ENCODE data around the gene TGDS. TPM values are rescaled to one million over a fixed set of nuclear protein-coding genes. Genes with fewer than 3 reads are reported as not detected.
A peak's percentile ranks its signal among the peaks of the same experiment; 100 is the strongest.
"Not testable (repeated sequence)": the region's sequence is repeated elsewhere in the genome, so short reads cannot be mapped to it uniquely, and the experiment has no call there.

TGDS gene
- total RNA-seq, 1 donor from 2014 or later: 9.3 TPM

DNA sequence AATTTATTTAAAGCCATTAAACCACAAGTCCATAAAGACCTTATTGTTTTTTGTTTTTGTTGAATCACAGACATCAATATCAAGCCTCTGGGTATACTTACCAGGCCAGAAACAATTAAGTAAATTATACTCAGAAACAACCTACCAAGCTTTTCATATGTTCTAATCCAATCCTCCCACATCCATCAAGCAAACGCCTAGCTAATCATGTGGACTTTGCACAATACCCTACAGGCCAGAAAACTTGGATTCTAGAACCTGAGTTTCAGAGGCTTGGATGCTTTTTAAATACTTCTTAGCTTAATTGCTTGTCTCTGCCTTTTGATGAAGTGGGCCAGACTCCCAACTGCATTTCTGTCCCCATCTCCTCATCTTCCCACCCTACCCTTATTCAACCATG lies 39.9 kb downstream of the TGDS start:
- DNase-seq (ENCODE audit: extremely low read depth, low read depth, low spot score): no peak

DNA sequence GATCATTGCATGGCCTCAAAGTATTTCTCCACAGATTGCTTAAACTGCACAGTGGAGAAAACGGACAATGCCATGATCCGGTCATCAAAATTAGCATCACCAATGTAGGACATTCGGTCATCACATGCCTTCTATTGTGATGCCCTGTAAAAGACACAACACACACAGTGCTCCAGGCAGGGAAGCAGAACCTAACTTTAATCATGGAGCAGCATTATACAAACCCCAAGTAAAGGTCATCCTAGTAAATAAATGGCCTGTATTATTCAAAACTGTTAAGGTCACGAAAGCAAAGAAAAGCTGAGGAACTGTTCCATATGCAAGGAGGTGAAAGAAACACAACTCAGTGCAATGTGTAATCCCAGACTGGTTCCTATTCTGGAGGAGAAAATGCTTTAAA lies 42.2 kb downstream of the TGDS start:
- no peak for DNase-seq (ENCODE audit: extremely low read depth, low read depth, low spot score)

DNA sequence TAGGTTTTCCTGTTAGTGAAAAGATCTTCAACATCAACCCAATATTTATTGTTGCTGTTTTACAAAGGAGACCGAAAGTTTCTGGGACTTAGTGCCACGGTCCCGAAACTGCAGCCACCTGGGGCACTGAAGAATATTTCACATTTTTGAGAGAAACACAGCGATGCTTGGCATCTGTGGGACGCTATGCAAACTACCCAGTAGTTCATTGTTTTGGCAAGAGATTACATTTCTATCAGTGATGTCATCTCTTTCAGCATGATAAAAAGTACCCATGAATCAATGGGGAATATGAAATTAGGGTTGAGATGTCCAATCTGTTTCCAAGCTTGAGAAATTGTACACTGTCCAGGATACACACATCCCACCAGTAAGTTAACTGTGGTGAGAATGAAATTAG lies 43.9 kb downstream of the TGDS start:
- no peak for DNase-seq (ENCODE audit: extremely low read depth, low read depth, low spot score)

- no peak for DNase-seq (ENCODE audit: extremely low read depth, low read depth, low spot score)
Observed at GRCh38 chr13:94550062-94550738, 45.8 kb downstream of the TGDS start.

DNA sequence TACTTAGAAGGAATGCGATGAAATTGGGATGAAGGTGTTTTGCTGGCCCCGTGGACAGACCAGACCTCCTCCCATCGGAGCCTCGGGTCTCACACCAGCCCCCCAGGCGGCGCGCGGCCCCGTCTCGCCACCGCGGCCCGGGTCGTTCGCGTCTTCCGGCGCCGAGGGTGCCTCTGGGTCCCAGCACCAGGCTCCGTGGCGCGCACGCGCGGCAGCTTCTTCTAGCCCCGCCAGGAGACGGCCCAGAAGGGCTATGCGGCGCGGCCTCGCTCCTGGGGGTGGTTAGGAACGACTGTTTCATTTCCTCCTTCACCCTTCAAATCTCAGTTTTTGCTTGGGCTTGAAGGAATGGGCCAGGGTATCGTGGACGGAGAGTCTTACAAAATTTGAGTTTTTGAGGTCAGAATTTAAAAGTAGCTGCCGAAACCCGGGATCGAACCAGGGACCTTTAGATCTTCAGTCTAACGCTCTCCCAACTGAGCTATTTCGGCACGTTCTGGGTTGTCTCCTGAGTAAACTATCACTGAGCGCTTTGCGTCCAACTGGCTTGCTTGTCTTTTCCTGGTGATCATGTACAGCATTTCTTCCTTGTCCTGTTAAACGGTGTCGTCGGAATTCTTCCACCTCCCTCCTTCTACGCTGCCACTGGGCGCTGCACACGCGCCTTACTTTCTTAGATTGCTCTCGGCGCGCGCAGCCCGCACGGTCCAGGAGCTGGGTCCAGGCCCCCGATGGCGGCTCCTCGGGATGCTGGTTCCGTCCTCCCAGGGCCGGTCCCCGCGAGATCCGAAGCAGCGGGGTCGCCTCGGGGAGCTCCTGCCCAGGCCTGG lies 46.5 kb downstream of the TGDS start:
- DNase-seq (ENCODE audit: extremely low read depth, low read depth, low spot score): peak; percentile 94

DNA sequence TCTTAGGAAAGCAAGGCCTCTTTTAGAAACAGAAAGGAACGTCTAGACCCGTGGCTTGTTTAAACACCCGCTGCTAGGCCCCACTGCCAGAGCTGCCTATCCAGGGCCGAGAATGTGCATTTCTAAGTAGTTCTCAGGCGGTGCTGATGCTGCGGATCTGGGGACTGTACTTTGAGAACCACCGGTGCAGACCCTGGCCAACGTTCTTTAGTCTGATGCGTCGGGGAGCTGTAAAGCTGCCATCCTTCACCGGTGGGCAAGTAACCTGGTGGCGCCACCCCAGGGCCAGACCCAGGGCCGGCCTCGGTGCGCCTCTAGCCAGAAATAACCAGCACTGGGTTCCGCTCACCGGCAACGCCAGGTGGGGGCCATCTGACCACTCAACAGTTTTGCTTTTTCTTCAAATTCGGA lies 47.1 kb downstream of the TGDS start:
- no peak for DNase-seq (ENCODE audit: extremely low read depth, low read depth, low spot score)

DNA sequence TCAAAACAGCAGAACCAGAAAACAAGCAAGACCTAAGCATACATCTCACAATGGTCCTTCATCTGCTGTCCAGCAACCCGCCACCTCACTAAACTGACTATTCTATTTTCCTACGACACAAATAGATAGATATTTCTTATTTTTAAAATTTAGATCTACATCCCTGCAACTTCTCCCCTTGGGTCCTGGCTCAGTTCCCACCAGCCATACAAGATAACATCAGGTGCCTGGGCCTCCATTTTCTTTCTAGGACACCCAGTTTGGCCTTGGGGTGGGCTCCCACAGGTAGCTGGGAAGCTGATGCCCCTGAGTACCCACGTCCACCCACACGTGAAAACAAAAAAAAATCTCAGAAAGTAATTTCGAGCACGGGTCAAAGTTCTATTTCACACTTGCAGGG lies 47.6 kb downstream of the TGDS start:
- DNase-seq (ENCODE audit: extremely low read depth, low read depth, low spot score): no peak

GRCh38 chr13:94546061-94546839 lies 49.7 kb downstream of the TGDS start:
- no peak for DNase-seq (ENCODE audit: extremely low read depth, low read depth, low spot score)

DNA sequence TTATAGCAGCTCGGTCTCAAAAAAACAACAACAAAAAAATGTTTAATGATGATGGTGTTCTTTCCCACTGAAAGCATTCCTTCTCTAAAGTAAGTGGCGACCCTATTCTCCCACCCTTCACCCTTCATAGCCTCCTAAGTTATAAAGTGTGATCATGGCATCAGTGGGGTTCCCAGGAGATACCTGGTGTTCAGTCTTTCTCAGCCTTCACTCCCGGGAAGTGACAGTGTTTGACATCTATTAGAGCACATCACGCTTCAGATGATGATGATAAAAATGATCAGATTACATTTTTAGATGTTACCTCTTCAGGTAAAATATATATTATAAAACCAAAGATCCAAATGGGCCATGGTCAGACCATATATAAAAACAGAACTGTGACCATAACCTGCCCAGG lies 51.0 kb downstream of the TGDS start:
- DNase-seq (ENCODE audit: extremely low read depth, low read depth, low spot score): no peak

- DNase-seq (ENCODE audit: extremely low read depth, low read depth, low spot score): no peak
Observed at GRCh38 chr13:94542917-94543316, 53.0 kb downstream of the TGDS start.

GRCh38 chr13:94537740-94538630 lies 58.0 kb downstream of the TGDS start:
- no peak for DNase-seq (ENCODE audit: extremely low read depth, low read depth, low spot score)

DNA sequence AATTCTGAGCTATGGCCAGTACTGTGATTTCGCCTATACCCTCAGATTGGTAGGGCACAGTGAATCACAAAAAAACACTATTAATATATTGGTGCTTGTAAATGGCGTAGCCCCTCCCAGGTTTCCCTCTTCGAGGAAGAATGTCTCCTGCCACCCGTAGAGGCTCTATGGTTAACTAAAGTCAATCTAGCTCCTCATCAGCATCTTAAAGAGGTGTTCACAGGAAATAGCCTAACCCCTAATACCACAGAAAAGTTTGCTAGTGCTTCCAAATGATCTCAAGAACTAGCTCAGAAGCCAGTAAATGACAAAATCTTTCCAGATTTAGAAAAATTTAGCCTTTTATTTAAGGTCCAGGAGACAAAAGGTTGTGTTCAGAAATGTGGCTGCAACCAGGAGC lies 60.2 kb downstream of the TGDS start:
- no peak for DNase-seq (ENCODE audit: extremely low read depth, low read depth, low spot score)

GRCh38 chr13:94535231-94535630 lies 60.7 kb downstream of the TGDS start:
- DNase-seq (ENCODE audit: extremely low read depth, low read depth, low spot score): no peak

- no peak for DNase-seq (ENCODE audit: extremely low read depth, low read depth, low spot score)
Observed at GRCh38 chr13:94534166-94534565, 61.8 kb downstream of the TGDS start.

- DNase-seq (ENCODE audit: extremely low read depth, low read depth, low spot score): not testable (repeated sequence)
Observed at GRCh38 chr13:94532278-94532677, 63.7 kb downstream of the TGDS start.

DNA sequence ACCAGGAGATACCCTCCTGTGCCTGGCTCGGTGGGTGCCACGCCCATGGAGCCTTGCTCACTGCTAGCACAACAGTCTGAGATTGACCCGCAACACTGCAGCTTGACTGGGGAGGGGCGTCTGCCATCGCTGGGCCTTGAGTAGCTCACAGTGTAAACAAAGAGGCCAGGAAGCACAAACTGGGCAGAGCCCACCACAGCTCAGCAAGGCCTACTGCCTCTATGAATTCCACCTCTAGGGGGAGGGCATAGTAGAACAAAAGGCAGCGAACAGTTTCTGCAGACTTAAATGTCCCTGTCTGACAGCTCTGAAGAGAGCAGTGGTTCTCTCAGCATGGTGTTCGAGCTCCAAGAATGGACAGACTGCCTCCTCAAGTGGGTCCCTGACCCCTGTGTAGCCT lies 69.0 kb downstream of the TGDS start:
- DNase-seq (ENCODE audit: extremely low read depth, low read depth, low spot score): not testable (repeated sequence)

GRCh38 chr13:94525781-94526180 lies 70.2 kb downstream of the TGDS start:
- DNase-seq (ENCODE audit: extremely low read depth, low read depth, low spot score): no peak

GRCh38 chr13:94524407-94524806 lies 71.5 kb downstream of the TGDS start:
- no peak for DNase-seq (ENCODE audit: extremely low read depth, low read depth, low spot score)
